NCI-H1048 (cell line): ENCODE data around the gene ABR.

Source experiments
- DNase-seq: peaks from one replicate; lab custom pipeline; 2025; lab: John Stamatoyannopoulos, UW

Gene ABR

GRCh38 chr17:1179818-1180742, at the start of gene ABR:
TSS of gene ABR (minus strand) at chr17:1179981. CDS start at chr17:1179727, 254 bp downstream.
- DNase-seq: no peak

- no peak for DNase-seq
These were observed 49.6 kb upstream of the ABR start for GRCh38 chr17:1229349-1229899.

- no peak for DNase-seq
These were observed 49.1 kb upstream of the ABR start for GRCh38 chr17:1228781-1229348.

- DNase-seq: no peak
These were observed 48.4 kb upstream of the ABR start for GRCh38 chr17:1227917-1228780.

GRCh38 chr17:1227365-1227764, 47.6 kb upstream of the ABR start:
- DNase-seq: no peak

GRCh38 chr17:1226308-1226707, 46.5 kb upstream of the ABR start:
- no peak for DNase-seq

- DNase-seq: no peak
These were observed 44.5 kb upstream of the ABR start for GRCh38 chr17:1224330-1224729.

- DNase-seq: no peak
These were observed 43.9 kb upstream of the ABR start for GRCh38 chr17:1223662-1224061.

- no peak for DNase-seq
These were observed 42.5 kb upstream of the ABR start for GRCh38 chr17:1222321-1222720.

- no peak for DNase-seq
These were observed 41.4 kb upstream of the ABR start for GRCh38 chr17:1221209-1221608.

- DNase-seq: no peak
These were observed 40.6 kb upstream of the ABR start for GRCh38 chr17:1220346-1220745.

GRCh38 chr17:1217089-1217385, 37.3 kb upstream of the ABR start:
- DNase-seq: no peak

- DNase-seq: no peak
These were observed 36.7 kb upstream of the ABR start for GRCh38 chr17:1216217-1217088.

GRCh38 chr17:1212946-1213345, 33.2 kb upstream of the ABR start:
- DNase-seq: no peak

- no peak for DNase-seq
These were observed 31.5 kb upstream of the ABR start for GRCh38 chr17:1211287-1211686.

- no peak for DNase-seq
These were observed 29.2 kb upstream of the ABR start for GRCh38 chr17:1208966-1209365.

- no peak for DNase-seq
These were observed 26.4 kb upstream of the ABR start for GRCh38 chr17:1206026-1206777.

- DNase-seq: no peak
These were observed 24.1 kb upstream of the ABR start for GRCh38 chr17:1203967-1204291.

- peak; percentile 28 for DNase-seq
These were observed 23.6 kb upstream of the ABR start for GRCh38 chr17:1203111-1203966.

GRCh38 chr17:1202291-1202690, 22.5 kb upstream of the ABR start:
- no peak for DNase-seq
